ENCODE results near the gene NAB2. TPM values are rescaled to one million over a fixed set of nuclear protein-coding genes. Genes with fewer than 3 reads are reported as not detected.
A peak's percentile ranks its signal among the peaks of the same experiment; 100 is the strongest.

The NAB2 gene
- total and polyA plus RNA-seq, 10 of the 15 experiments (the other 5 are each of a cell fraction or from before 2014, with no cell fraction given), result 0.35 to 35.2 (median 15.3) TPM

GRCh38 chr12:57088354-57089270 is at the start of gene NAB2 (continued):
- TF ChIP-seq ZBTB33 (IDR thresholded peaks at IDR 0.05) (no peak), NBN (IDR thresholded peaks at IDR 0.05) (peak; percentile 66; the same call in 1 of the 2 replicates), RB1 (IDR thresholded peaks at IDR 0.05; ENCODE audit: borderline replicate concordance) (peak; percentile 50; the same call in 1 of the 2 replicates), E2F8 (IDR thresholded peaks at IDR 0.05; ENCODE audit: low read depth, partially characterized antibody) (no peak), MLLT1 (IDR thresholded peaks at IDR 0.05) (peak; percentile 88), CBX5 (IDR thresholded peaks at IDR 0.05; ENCODE audit: low read depth) (no peak), ZNF207 (IDR thresholded peaks at IDR 0.05; ENCODE audit: borderline replicate concordance) (no peak; the same call in 1 of the 2 replicates), KAT2A (conservative IDR thresholded peaks at IDR 0.05; ENCODE audit: control insufficient read depth, low read depth, low read length) (no peak), MAX (IDR thresholded peaks at IDR 0.05; ENCODE audit: low read depth, low read length) (peak; percentile 92), BACH1 (IDR thresholded peaks at IDR 0.05; ENCODE audit: borderline replicate concordance) (peak; percentile 46; the same call in 1 of the 2 replicates), IKZF2 (IDR thresholded peaks at IDR 0.05) (peak; percentile 68 to 75; a peak in 3 of 4 replicates), PAX8 (IDR thresholded peaks at IDR 0.05) (no peak), EGR1 (IDR thresholded peaks at IDR 0.05; ENCODE audit: borderline replicate concordance in 1 of 2, low read depth in 2 of 2, low read length in 2 of 2) (peak; percentile 38 to 99), BCL3 (IDR thresholded peaks at IDR 0.05; ENCODE audit: borderline replicate concordance, insufficient read depth, low read depth, low read length, poor library complexity, severe bottlenecking) (peak; percentile 12), IRF3 (IDR thresholded peaks at IDR 0.05) (no peak), SREBF1 (IDR thresholded peaks at IDR 0.05; ENCODE audit: low read length) (no peak), BMI1 (IDR thresholded peaks at IDR 0.05; ENCODE audit: borderline replicate concordance) (no peak)
